ENCODE results near the gene GLRA3. TPM values are rescaled to one million over a fixed set of nuclear protein-coding genes. Genes with fewer than 3 reads are reported as not detected.

The GLRA3 gene
- total and polyA plus RNA-seq, 2 donors (not counting 3 experiments of a cell fraction or from before 2014, with no cell fraction given), result not detected

- H4K20me1 ChIP-seq (replicated peaks; ENCODE audit: control insufficient read depth, extremely low read depth, insufficient read depth, low read length), result no peaks in the 10 kb centered on the region
- BruUV-seq (replicated peaks), result no TSS peak
- POLR2A ChIA-PET, result no interaction called here
- no peaks in the 10 kb centered on the region for H3K9me1 ChIP-seq (replicated peaks; ENCODE audit: control insufficient read depth, extremely low read depth, insufficient read depth, low read length)
- dilution Hi-C loops (cut with MboI; ENCODE audit: extremely low pct_ligation_motif_present, low sequenced_read_pairs) (no loop called here), intact Hi-C loops (cut with micrococcal nuclease) (no loop called here)
- H3K36me3 ChIP-seq (ENCODE audit: control insufficient read depth in 2 of 2, extremely low read depth in 1 of 2, insufficient read depth in 2 of 2, low read length in 2 of 2), result no peaks in the 10 kb centered on the region
- no peaks in the 10 kb centered on the region for H3K4me1 ChIP-seq (ENCODE audit: control insufficient read depth, extremely low read depth, insufficient read depth, low read length)
- CTCF ChIA-PET, result no interaction called here
- no peak for TF ChIP-seq POLR2A (IDR thresholded peaks at IDR 0.05; ENCODE audit: low read depth, low read length)
- no peak for TF ChIP-seq FOS (IDR thresholded peaks at IDR 0.05; ENCODE audit: borderline replicate concordance, insufficient read depth, low read length)
- TF ChIP-seq MYC (IDR thresholded peaks at IDR 0.05; ENCODE audit: low read depth, low read length), result no peak
- TF ChIP-seq MAX (IDR thresholded peaks at IDR 0.05; ENCODE audit: insufficient read depth, insufficient read length), result no peak
- TF ChIP-seq GATA2 (IDR thresholded peaks at IDR 0.05; ENCODE audit: insufficient read depth, insufficient read length, low read depth, low read length), result no peak
- no peak for TF ChIP-seq EZH2 (IDR thresholded peaks at IDR 0.05; ENCODE audit: borderline replicate concordance, low read depth, low read length, severe bottlenecking)
- TF ChIP-seq POLR2AphosphoS5 (IDR thresholded peaks at IDR 0.05; ENCODE audit: insufficient read depth, low read depth, low read length), result no peak
- TF ChIP-seq JUN (IDR thresholded peaks at IDR 0.05; ENCODE audit: borderline replicate concordance, insufficient read depth, insufficient read length, low read depth), result no peak
- no peak for TF ChIP-seq CTCF (IDR thresholded peaks at IDR 0.05; ENCODE audit: extremely low read depth in 1 of 2, insufficient read depth in 1 of 2, low read depth in 1 of 2, low read length in 2 of 2)
- H2AFZ ChIP-seq (ENCODE audit: low read depth, low read length), result no peak overlapping the region
- DNase-seq (ENCODE audit: low read depth, low spot score) (no peak), FAIRE-seq (no peak)
- no peak overlapping the region for H3K27ac ChIP-seq (ENCODE audit: insufficient read depth, low read depth, low read length)
- no peaks in the 10 kb centered on the region for H3K27me3 ChIP-seq (ENCODE audit: control insufficient read depth in 2 of 2, insufficient read depth in 2 of 2, low read length in 2 of 2)
- no peak overlapping the region for H3K4me2 ChIP-seq (ENCODE audit: insufficient read depth, low read length)
- H3K9ac ChIP-seq (replicated peaks; ENCODE audit: extremely low read depth, insufficient read depth, low read length), result no peak overlapping the region
- no peaks in the 10 kb centered on the region for H3K79me2 ChIP-seq (ENCODE audit: control insufficient read depth, insufficient read depth, low read length)
- H3K4me3 ChIP-seq (replicated peaks in 1 of 3; ENCODE audit: insufficient read depth in 1 of 3, low read depth in 1 of 3, low read length in 3 of 3), result no peak overlapping the region
- no peaks in the 10 kb centered on the region for H3K9me3 ChIP-seq (replicated peaks; ENCODE audit: control insufficient read depth, insufficient read depth, low read length)
Observed at GRCh38 chr4:174672276-174672675, 156.8 kb downstream of the GLRA3 start.
